H1 (cell line): ENCODE results near the gene SVOPL. TPM values are rescaled to one million over a fixed set of nuclear protein-coding genes. Genes with fewer than 3 reads are reported as not detected.
A peak's percentile ranks its signal among the peaks of the same experiment; 100 is the strongest.

Experiments
- CTCF ChIA-PET: fragments of 300-600 bp; sonication (Branson Sonifier 250); formaldehyde crosslinking; loops from one replicate; lab custom pipeline; 2021; ENCODE audit not compliant: partially characterized antibody; lab: Charles Lee
- POLR2A ChIA-PET: fragments of 300-600 bp; sonication (Branson Sonifier 250); formaldehyde crosslinking; loops from one replicate; lab custom pipeline; 2021; ENCODE audit warnings: inconsistent platforms; ENCODE audit not compliant: partially characterized antibody; lab: Charles Lee
- DNase-seq, 2 experiments: peaks; one replicate each; pipeline versions ENCODE4 v3.0.0 to v3.0.0-alpha.2; 2010 to 2022; ENCODE audit warnings: low spot score in 2 of 2, low read depth in 1 of 2, mixed read lengths in 1 of 2
- FAIRE-seq: peaks from 2 replicates; lab custom pipeline; 2011; peaks lifted over from hg19 to GRCh38; lab: Jason Lieb, UNC
- H2AFZ ChIP-seq: 2 replicates; pipeline ENCODE4 v1.8.1; 2012; ENCODE audit warnings: low read length, inconsistent platforms
- H2AK5ac ChIP-seq: 2 replicates; pipeline ENCODE4 v1.6.1; 2013; ENCODE audit warnings: low read depth, low read length
- H2BK120ac ChIP-seq: replicated peaks from 2 replicates; pipeline ENCODE3; 2013; ENCODE audit warnings: low read depth, low read length, inconsistent platforms
- H2BK12ac ChIP-seq: 2 replicates; pipeline ENCODE4 v1.6.1; 2013; ENCODE audit warnings: low read depth, low read length
- H2BK15ac ChIP-seq: 2 replicates; pipeline ENCODE4 v1.6.1; 2013; ENCODE audit warnings: low read length
- H2BK20ac ChIP-seq: 2 replicates; pipeline ENCODE4 v1.6.1; 2013; ENCODE audit warnings: low read length
- H2BK5ac ChIP-seq: 2 replicates; pipeline ENCODE4 v1.6.1; 2013; ENCODE audit warnings: low read depth, low read length
- H3K14ac ChIP-seq: 2 replicates; pipeline ENCODE4 v1.6.1; 2013; ENCODE audit warnings: inconsistent platforms; ENCODE audit not compliant: insufficient read length
- H3K18ac ChIP-seq: 2 replicates; pipeline ENCODE4 v1.6.1; 2013; ENCODE audit warnings: low read length; ENCODE audit errors: extremely low read depth
- H3K23ac ChIP-seq: 2 replicates; pipeline ENCODE4 v1.6.1; 2013; ENCODE audit warnings: inconsistent platforms; ENCODE audit not compliant: insufficient read length
- H3K23me2 ChIP-seq: 2 replicates; pipeline ENCODE4 v1.6.1; 2013; ENCODE audit warnings: low read depth, low read length
- H3K27ac ChIP-seq: 2 replicates; pipeline ENCODE4 v1.6.1; 2011; ENCODE audit warnings: low read depth, low read length, inconsistent platforms
- H3K27me3 ChIP-seq, 4 experiments: replicated peaks in 1 of 4; 1 replicate in 1 of 4; 2 replicates in 3 of 4; pipeline versions ENCODE4 v1.6.1 to v1.8.1; 2011 to 2013; ENCODE audit warnings: low read length in 3 of 4, mild to moderate bottlenecking in 3 of 4, inconsistent platforms in 2 of 4, mixed read lengths in 2 of 4, moderate library complexity in 1 of 4; ENCODE audit not compliant: control insufficient read depth in 3 of 4, insufficient read depth in 3 of 4; ENCODE audit errors: extremely low read depth in 1 of 4
- H3K36me3 ChIP-seq, 4 experiments: 2 replicates each; pipeline versions ENCODE4 v1.6.1 to v1.8.1; 2011 to 2013; ENCODE audit warnings: mild to moderate bottlenecking in 4 of 4, low read length in 3 of 4, moderate library complexity in 2 of 4, control low read depth in 1 of 4, inconsistent platforms in 1 of 4; ENCODE audit not compliant: insufficient read depth in 4 of 4, control insufficient read depth in 2 of 4
- H3K4ac ChIP-seq: replicated peaks from 2 replicates; pipeline ENCODE3; 2013; ENCODE audit warnings: low read length, low read depth, mixed read lengths, inconsistent platforms; ENCODE audit not compliant: insufficient read length
- H3K4me1 ChIP-seq, 4 experiments: replicated peaks in 1 of 4; 1 replicate in 1 of 4; 2 replicates in 3 of 4; pipeline versions ENCODE4 v1.6.1 to v1.8.1; 2011 to 2013; ENCODE audit warnings: low read length in 3 of 4, inconsistent platforms in 2 of 4, mixed read lengths in 1 of 4; ENCODE audit not compliant: insufficient read depth in 4 of 4, control insufficient read depth in 3 of 4
- H3K4me2 ChIP-seq, 2 experiments: 2 replicates each; pipeline versions ENCODE4 v1.6.1 to v1.8.1; 2011 to 2013; ENCODE audit warnings: low read depth in 2 of 2, low read length in 2 of 2, control low read depth in 1 of 2, inconsistent platforms in 1 of 2, mild to moderate bottlenecking in 1 of 2; ENCODE audit not compliant: insufficient read depth in 1 of 2
- H3K4me3 ChIP-seq, 4 experiments: fragments of 200-600, 300-600 bp in 1 of 4; sonication (generic), shearing (Covaris generic), sonication (Bioruptor Twin) in 1 of 4; 2 replicates each; pipeline versions ENCODE4 v1.5.1 to v1.8.1; 2011 to 2016; ENCODE audit warnings: low read length in 4 of 4, low read depth in 3 of 4, control low read depth in 2 of 4, inconsistent platforms in 2 of 4, mild to moderate bottlenecking in 2 of 4, mixed read lengths in 1 of 4, moderate library complexity in 1 of 4; ENCODE audit not compliant: insufficient read depth in 2 of 4; ENCODE audit errors: extremely low read depth in 1 of 4
- H3K56ac ChIP-seq: replicated peaks from 2 replicates; pipeline ENCODE3; 2013; ENCODE audit warnings: low read depth, mild to moderate bottlenecking, mixed read lengths, low read length, inconsistent platforms; ENCODE audit not compliant: insufficient read length
- H3K79me1 ChIP-seq: 2 replicates; pipeline ENCODE4 v1.6.1; 2013; ENCODE audit warnings: low read depth, low read length, control low read depth
- H3K79me2 ChIP-seq, 2 experiments: 2 replicates each; pipeline versions ENCODE4 v1.6.1 to v1.8.1; 2012 to 2013; ENCODE audit warnings: low read length in 2 of 2, mild to moderate bottlenecking in 2 of 2, inconsistent platforms in 1 of 2; ENCODE audit not compliant: insufficient read depth in 2 of 2, control insufficient read depth in 1 of 2
- H3K9ac ChIP-seq, 4 experiments: replicated peaks in 1 of 4; 1 replicate in 1 of 4; 2 replicates in 3 of 4; pipeline versions ENCODE4 v1.6.1 to v1.8.1; 2011 to 2013; ENCODE audit warnings: low read depth in 3 of 4, low read length in 3 of 4, control low read depth in 2 of 4, mild to moderate bottlenecking in 2 of 4, moderate library complexity in 2 of 4, inconsistent platforms in 1 of 4; ENCODE audit errors: extremely low read depth in 1 of 4
- H3K9me3 ChIP-seq, 2 experiments: 2 replicates each; pipeline versions ENCODE4 v1.6.1 to v1.8.1; 2012 to 2013; ENCODE audit warnings: mild to moderate bottlenecking in 2 of 2, moderate library complexity in 2 of 2, control low read depth in 1 of 2, inconsistent platforms in 1 of 2, low read depth in 1 of 2, low read length in 1 of 2, mixed read lengths in 1 of 2; ENCODE audit not compliant: insufficient read depth in 2 of 2
- H4K20me1 ChIP-seq, 2 experiments: replicated peaks in 1 of 2; 2 replicates each; pipeline versions ENCODE3 to v1.8.1; 2011 to 2013; ENCODE audit warnings: inconsistent platforms in 2 of 2, low read length in 2 of 2, mild to moderate bottlenecking in 1 of 2; ENCODE audit not compliant: insufficient read depth in 2 of 2, control insufficient read depth in 1 of 2
- H4K5ac ChIP-seq: 2 replicates; pipeline ENCODE4 v1.6.1; 2013; ENCODE audit warnings: low read length, low read depth, mixed read lengths, inconsistent platforms; ENCODE audit not compliant: insufficient read length
- H4K8ac ChIP-seq: 2 replicates; pipeline ENCODE4 v1.8.0; 2013; ENCODE audit warnings: mild to moderate bottlenecking, moderate library complexity, low read length, inconsistent platforms; ENCODE audit not compliant: insufficient read depth; ENCODE audit errors: extremely low read depth
- H4K91ac ChIP-seq: replicated peaks from 2 replicates; pipeline ENCODE3; 2013; ENCODE audit warnings: low read length, mixed read lengths, inconsistent platforms; ENCODE audit not compliant: insufficient read length
- TAF7 ChIP-seq: optimal IDR thresholded peaks from 2 replicates; pipeline ENCODE3; 2011; ENCODE audit warnings: low read depth, mild to moderate bottlenecking, inconsistent platforms, low read length, moderate library complexity, borderline replicate concordance
- WGBS, 2 experiments: shearing (Covaris generic) in 1 of 2; methylation state at CpG; one replicate each; pipeline versions ENCODE4 v1.1.6 to v1.1.7; 2013 to 2015; ENCODE audit warnings: low lambda C conversion rate in 2 of 2, mixed read lengths in 2 of 2, inconsistent platforms in 1 of 2, low coverage in 1 of 2, missing lambda C conversion rate in 1 of 2; ENCODE audit not compliant: insufficient replicate concordance in 2 of 2, insufficient coverage in 1 of 2, insufficient read length in 1 of 2; ENCODE audit errors: extremely low coverage in 1 of 2, missing lambda C conversion rate in 1 of 2; 5-methylcytosine and 5-hydroxymethylcytosine counted together
- polyA plus RNA-seq, 7 experiments: library from polyadenylated mRNA; depleted of rRNA in 3 of 7; stranded (reverse) in 5 of 7; unstranded in 2 of 7; fragments of >200 nt in 5 of 7; fragments of 200-250 nt in 2 of 7; gene quantifications; 1 replicate in 5 of 7; 2 replicates in 1 of 7; 4 replicates in 1 of 7; pipeline versions ENCODE4 v1.2.1 to v1.2.3, GENCODE V29; 2011 to 2013; ENCODE audit warnings: missing spikeins in 2 of 7, mixed read lengths in 2 of 7
- total RNA-seq: library from RNA; stranded (reverse); fragmentation: NEBNext Ultra II Directional; extraction: Animal tissue kit (Norgen Biotek cat#: 25700); gene quantifications from 2 replicates; pipeline ENCODE4 v1.2.1, GENCODE V29; 2021

Gene SVOPL
- total and polyA plus RNA-seq, 2 of the 8 experiments (the other 6 are each of a cell fraction or from before 2014, with no cell fraction given): 1.1 to 1.4 TPM

DNA sequence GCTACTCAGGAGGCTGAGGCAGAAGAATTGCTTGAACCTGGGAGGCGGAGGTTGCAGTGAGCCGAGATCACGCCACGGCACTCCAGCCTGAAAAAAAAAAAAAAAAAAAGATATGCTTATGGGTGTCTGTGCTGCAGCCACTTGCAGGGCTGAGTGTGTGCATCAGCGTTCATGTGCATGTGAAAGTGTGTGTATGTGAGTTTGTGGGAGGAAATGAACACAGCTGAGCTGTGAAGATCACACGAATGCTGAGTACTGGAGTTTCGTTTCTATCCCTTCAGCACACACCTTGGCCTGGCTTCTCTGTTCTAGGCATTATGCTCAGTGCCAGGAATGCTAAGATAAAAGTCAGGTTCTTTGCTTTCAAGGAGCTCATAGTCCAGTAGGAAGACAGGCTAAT lies 12.0 kb upstream of the SVOPL start:
- Histone ChIP-seq H2BK20ac (no peak overlapping the region), H3K4ac (no peak overlapping the region), H2BK5ac (no peak overlapping the region), H3K79me1 (no peaks in the 10 kb centered on the region), H3K79me2 (no peaks in the 10 kb centered on the region), H2AFZ (no peak overlapping the region), H3K4me3 (no peak overlapping the region), H3K14ac (no peak overlapping the region), H2BK120ac (no peak overlapping the region), H4K5ac (no peak overlapping the region), H2BK15ac (no peak overlapping the region), H4K8ac (no peak overlapping the region), H3K23ac (no peak overlapping the region), H3K27ac (no peak overlapping the region), H3K27me3 (no peaks in the 10 kb centered on the region), H3K18ac (0 out of 2 replicates have a peak overlapping the region, but pooled peaks have one; percentile 6), H4K20me1 (no peaks in the 10 kb centered on the region), H3K23me2 (no peaks in the 10 kb centered on the region), H2BK12ac (no peak overlapping the region), H3K56ac (no peak overlapping the region), H3K9me3 (no peaks in the 10 kb centered on the region), H4K91ac (no peak overlapping the region), H2AK5ac (no peak overlapping the region), H3K9ac (no peak overlapping the region), H3K4me1 (no peaks in the 10 kb centered on the region), H3K4me2 (no peak overlapping the region), H3K36me3 (no peaks in the 10 kb centered on the region)
- DNase-seq (no peak), FAIRE-seq (no peak)
- CTCF ChIA-PET: interaction anchor here (0.6 to 1.2 kb wide), 4 partner anchors 26 to 306 kb away, joined by 3 to 4 read pairs (median 3); no protein-coding TSS in a partner anchor
- no peak for TF ChIP-seq TAF7
- 89% methylated on average over 5 of the region's 7 CpGs; no CpG with 5 or more reads in 1 of the 2 experiments for WGBS, 2 experiments
- POLR2A ChIA-PET: no interaction called here
